GM21367 (cell line): ENCODE data around the gene PAFAH1B1.

Experiments
- ATAC-seq: cut with Tn5 transposase; IDR thresholded peaks from one replicate; pipeline ENCODE4 v1.9.1; 2021; ENCODE audit not compliant: unreplicated experiment

The PAFAH1B1 gene

GRCh38 chr17:2701161-2701995, 107.9 kb downstream of the PAFAH1B1 start:
- ATAC-seq: no peak

GRCh38 chr17:2701996-2702741, 108.7 kb downstream of the PAFAH1B1 start:
- ATAC-seq: no peak

- no peak for ATAC-seq
Measured at GRCh38 chr17:2703181-2703580, 109.7 kb downstream of the PAFAH1B1 start.

- no peak for ATAC-seq
Measured at GRCh38 chr17:2703606-2704005, 110.2 kb downstream of the PAFAH1B1 start.

- no peak for ATAC-seq
Measured at GRCh38 chr17:2704031-2704889, 110.8 kb downstream of the PAFAH1B1 start.

- ATAC-seq: no peak
Measured at GRCh38 chr17:2704890-2705248, 111.4 kb downstream of the PAFAH1B1 start.

GRCh38 chr17:2705263-2705662, 111.8 kb downstream of the PAFAH1B1 start:
- ATAC-seq: no peak

GRCh38 chr17:2705888-2706795, 112.7 kb downstream of the PAFAH1B1 start:
- ATAC-seq: no peak

GRCh38 chr17:2706911-2707510, 113.6 kb downstream of the PAFAH1B1 start:
- no peak for ATAC-seq

GRCh38 chr17:2707721-2708584, 114.5 kb downstream of the PAFAH1B1 start:
- no peak for ATAC-seq

- ATAC-seq: no peak
Measured at GRCh38 chr17:2708585-2709182, 115.2 kb downstream of the PAFAH1B1 start.

GRCh38 chr17:2709183-2709661, 115.8 kb downstream of the PAFAH1B1 start:
- ATAC-seq: peak; percentile 31

GRCh38 chr17:2710071-2710802, 116.8 kb downstream of the PAFAH1B1 start:
- no peak for ATAC-seq

- peak; percentile 10 for ATAC-seq
Measured at GRCh38 chr17:2710803-2711607, 117.6 kb downstream of the PAFAH1B1 start.

GRCh38 chr17:2711608-2712299, 118.3 kb downstream of the PAFAH1B1 start, which contains the start of gene CLUH:
Gene CLUH, minus strand, starts transcription at chr17:2711764. Its CDS starts 103 bp downstream, at chr17:2711661.
- ATAC-seq: peak; percentile 52
